HPDE6-E6E7 (cell line): Measurements from ENCODE around the gene LCN12.
A peak's percentile ranks its signal among the peaks of the same experiment; 100 is the strongest.

ENCODE experiments used
- DNase-seq: peaks from one replicate; pipeline ENCODE4 v3.0.0; 2011; ENCODE audit warnings: missing footprints; ENCODE audit errors: extremely low spot score

The LCN12 gene

GRCh38 chr9:136944519-136945332, 7.3 kb upstream of the LCN12 start, which contains the start of the genes C8G and FBXW5:
Gene C8G (plus strand): TSS chr9:136945243. CDS start chr9:136945321, 78 bp downstream.
Gene FBXW5 (minus strand): TSS chr9:136944738. CDS start chr9:136944083, 655 bp downstream.
- peak; percentile 97 for DNase-seq

- DNase-seq: no peak
Observed at GRCh38 chr9:136945333-136946227, 6.5 kb upstream of the LCN12 start.

DNA sequence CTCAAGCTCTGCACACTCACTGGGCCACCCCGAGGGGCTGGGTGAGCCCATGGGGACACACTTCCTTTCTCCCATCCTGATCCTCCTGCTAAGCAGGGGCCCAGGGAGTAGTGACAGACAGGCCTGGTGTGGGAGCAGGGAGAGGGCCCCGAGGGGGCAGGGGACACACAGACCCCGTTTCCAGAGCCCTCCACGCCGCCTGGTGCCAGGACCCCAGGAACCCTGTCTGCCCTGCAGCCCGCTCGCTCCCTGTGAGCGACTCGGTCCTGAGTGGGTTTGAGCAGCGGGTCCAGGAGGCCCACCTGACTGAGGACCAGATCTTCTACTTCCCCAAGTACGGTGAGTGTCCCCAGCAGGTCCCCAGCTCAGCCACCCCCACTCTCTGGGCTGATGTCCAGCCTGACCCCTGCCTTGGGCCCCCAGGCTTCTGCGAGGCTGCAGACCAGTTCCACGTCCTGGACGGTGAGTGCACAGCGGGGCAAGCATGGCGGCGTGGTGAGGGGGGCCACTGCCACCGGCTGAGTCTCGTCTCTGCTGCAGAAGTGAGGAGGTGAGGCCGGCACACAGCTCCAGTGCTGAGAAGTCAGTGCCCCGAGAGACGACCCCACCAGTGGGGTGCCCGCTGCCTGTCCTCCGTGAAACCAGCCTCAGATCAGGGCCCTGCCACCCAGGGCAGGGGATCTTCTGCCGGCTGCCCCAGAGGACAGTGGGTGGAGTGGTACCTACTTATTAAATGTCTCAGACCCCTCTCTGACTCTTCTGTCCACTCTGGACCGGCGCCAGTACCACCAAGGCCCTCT, 5.6 kb upstream of the LCN12 start:
- DNase-seq: no peak

- no peak for DNase-seq
Observed at GRCh38 chr9:136947028-136947891, 4.8 kb upstream of the LCN12 start.

GRCh38 chr9:136947955-136948510, 4.0 kb upstream of the LCN12 start:
- DNase-seq: no peak

DNA sequence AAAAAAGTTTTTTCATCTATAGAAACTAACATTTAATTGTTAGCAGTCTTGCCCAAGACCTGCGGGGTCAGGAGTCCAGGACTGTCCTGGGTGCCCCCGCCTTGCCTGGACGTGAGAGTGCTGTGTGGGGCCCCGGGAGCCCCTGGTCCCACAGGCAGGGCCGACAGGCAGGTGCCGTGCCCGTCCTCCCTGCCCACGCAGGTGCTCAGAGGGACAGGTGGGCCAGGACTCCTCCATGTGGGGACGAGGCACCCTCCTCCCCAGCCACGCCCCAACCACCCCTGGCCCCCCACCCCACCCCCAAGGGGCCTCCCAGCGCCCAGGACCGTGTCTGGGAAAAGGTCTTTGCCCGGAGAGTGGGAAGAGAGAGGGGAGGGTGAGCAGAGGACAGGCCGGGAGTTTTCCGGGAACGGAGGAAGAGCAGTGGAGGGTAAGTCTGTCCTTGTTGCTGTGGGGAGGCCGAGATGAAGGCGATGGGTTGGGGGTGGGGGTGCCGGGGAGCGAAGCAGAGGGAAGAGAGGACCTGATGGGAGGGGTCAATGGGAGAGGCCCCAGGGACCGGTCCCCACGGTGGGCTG, 2.7 kb upstream of the LCN12 start:
- no peak for DNase-seq

DNA sequence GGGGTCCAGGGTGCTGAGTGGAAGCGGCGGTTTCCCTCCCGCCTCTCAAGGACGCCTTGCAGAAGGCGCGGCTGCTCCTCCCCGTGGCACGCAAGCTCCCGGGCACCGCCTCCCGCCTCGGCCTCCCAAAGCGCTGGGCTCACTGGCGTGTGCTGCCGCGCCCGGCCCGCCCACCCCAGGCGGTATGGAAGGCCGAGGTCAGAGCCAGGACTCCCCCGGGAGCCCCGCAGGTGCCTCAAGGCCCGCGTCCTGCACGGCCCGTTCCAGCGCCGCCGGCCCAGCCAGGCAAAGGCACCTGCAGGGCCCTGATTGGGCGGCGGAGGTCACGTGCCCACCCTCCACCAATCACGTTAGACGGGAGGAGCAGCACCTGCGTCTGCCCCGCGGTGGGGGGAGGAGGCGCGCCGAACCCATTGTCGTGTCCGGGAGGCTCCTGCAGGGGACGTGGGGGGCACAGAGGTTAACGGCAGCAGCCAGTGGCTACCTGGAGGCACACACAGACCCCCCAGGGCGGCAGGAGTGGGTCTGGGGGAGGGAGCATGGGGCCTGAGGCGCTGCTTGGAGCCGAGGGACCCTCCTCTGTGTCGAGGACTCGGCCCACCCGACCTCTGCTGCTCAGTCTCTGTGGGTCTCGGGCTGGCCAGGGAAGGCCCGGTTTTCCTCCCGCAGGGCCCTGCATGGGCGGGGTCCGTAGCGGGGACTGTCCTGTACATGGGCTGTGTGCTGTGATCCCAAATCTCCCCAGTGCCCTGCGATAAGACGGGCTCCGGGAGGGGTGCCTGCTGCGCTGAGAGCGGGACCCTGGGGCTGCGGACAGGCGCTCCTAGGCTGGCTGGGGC, 2.0 kb upstream of the LCN12 start:
- DNase-seq: peak; percentile 99

- DNase-seq: no peak
Observed at GRCh38 chr9:136950656-136951276, 1.3 kb upstream of the LCN12 start.

GRCh38 chr9:136952321-136952850, 313 bp downstream of the LCN12 start:
- DNase-seq: no peak

GRCh38 chr9:136952876-136953770, 1.1 kb downstream of the LCN12 start:
- DNase-seq: no peak

- DNase-seq: no peak
Observed at GRCh38 chr9:136953771-136954269, 1.7 kb downstream of the LCN12 start.

DNA sequence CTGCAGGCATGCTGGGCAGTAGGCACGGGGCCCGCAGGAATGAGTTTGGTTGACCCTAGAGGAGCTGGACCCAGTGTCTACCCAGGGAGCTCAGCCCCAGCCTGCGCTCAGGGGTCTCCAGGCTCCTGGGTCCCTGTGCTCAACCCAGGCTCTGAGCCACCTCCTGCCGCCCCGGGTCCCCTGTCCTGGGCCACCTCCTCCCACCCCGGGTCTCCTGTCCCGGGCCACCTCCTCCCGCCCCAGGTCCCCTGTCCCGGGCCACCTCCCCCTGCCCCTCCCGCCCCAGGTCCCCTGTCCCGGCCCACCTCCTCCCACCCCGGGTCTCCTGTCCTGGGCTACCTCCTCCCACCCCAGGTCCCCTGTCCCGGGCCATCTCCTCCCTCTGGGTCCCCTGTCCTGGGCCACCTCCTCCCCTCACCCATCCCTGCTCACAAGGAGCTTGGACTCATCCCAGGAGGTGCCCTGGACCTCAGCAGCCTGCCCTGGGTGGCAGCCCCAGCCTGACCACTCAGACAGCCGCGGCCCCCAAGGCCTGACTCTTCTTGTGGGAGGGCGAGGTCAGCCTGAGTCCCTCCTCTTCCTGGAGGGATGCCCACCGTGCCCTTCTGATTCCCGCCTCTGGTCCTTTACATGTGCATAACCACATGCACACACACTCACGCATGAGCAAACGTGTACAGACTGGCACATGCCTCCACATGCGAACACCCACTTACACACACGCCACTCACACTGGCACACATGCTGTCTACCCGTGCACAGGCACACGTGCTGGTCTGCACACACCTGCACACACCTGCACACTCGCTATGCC, 2.4 kb downstream of the LCN12 start:
- DNase-seq: no peak

GRCh38 chr9:136955202-136955942, 3.3 kb downstream of the LCN12 start:
- no peak for DNase-seq

DNA sequence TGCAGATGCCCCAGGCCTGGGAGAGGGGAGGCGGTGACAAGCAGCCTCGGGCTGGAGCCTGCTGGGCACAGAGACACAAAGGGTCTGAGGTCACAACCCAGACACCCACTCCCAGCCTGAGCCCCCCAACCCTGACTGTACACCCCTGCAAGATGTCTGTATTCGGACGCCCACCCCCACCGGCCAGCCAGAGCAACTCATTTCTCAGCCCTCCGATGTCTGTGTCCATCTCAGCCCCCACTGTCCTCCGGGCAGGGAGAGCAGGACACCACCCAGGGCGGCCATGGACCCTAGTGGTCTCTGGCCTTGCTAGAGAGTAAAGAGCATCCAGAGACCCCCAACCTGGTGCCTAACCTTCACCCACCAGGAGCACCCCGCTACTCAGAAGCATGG, 3.9 kb downstream of the LCN12 start:
- no peak for DNase-seq

GRCh38 chr9:136956604-136957003, 4.5 kb downstream of the LCN12 start:
- no peak for DNase-seq

DNA sequence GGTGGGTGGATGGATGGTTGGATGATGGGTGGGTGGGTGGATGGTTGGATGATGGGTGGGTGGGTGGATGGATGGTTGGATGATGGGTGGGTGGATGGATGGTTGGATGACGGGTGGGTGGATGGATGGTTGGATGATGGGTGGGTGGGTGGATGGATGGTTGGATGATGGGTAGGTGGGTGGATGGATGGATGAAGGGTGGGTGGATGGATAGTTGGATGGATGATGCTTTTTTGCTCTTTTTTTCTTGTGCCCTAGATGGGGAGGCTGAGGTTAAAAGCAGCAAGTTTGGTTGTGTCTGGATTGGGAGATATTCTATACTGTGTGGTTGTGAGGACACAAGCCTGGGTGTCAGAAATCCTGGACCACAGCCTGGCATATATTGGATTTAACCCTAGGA, 5.4 kb downstream of the LCN12 start:
- DNase-seq: no peak
